HG02938 (cell line): ENCODE data around the gene MACIR.

Experiments used
- ATAC-seq: cut with Tn5 transposase; IDR thresholded peaks from one replicate; pipeline ENCODE4 v1.9.1; 2021; ENCODE audit warnings: mild to moderate bottlenecking, moderate library complexity; ENCODE audit not compliant: unreplicated experiment

The MACIR gene

DNA sequence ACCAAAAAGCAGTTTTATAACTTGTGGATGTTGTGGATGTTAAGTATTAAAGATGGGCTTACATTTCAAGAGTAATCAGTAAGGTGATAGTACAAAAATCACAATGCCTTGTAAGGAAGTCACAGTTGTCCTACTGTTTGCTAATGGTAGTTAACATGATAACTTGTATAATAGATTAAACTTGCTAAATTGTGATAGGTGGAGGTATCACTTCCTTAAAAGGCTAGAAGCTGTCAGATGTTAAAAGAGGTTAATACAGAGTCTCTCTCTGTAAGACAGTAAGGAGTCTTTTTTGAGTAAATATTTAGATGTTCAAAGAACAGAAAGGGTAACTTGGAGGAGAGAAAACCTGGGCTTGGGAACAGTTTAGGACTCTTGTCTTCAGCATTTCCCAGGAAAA, 14.2 kb upstream of the MACIR start:
- ATAC-seq, result peak; percentile 70

DNA sequence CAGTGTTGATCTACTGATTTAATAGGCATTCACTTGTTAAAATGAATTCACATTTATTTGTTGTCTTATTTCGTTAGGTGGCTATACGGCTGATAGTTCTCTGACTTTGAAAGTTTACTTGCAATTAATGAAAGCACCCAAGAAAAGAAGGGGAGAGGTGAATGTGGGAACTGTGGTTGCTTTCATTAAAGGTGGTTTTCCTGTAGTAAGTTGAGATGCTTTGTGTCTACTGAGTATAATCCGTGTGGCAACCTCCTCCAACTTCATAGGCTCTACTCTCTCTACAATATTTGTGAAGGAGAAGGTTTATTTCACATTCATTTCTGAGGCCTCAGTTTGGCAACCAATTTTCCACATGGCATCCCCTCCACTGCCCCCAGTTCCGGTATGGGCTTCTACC, 12.8 kb upstream of the MACIR start:
- ATAC-seq, result no peak

DNA sequence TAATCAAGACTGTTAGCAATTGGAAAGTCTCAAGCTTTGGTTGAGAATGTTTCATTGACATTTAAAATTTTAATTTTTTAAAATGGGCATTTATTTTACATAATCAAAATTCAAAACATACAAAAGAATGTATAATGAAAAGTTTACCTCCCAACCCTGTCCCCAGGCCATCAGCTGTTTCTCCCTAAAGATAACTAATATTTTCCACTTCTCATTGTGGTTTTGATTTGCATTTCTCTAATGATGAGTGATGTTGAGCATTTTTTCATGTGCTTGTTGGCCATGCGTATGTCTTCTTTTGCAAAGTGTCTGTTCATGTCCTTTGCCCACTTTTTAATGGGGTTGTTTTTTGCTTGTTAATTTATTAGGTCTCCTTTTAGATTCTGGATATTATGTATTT, 11.4 kb upstream of the MACIR start:
- ATAC-seq, result no peak

DNA sequence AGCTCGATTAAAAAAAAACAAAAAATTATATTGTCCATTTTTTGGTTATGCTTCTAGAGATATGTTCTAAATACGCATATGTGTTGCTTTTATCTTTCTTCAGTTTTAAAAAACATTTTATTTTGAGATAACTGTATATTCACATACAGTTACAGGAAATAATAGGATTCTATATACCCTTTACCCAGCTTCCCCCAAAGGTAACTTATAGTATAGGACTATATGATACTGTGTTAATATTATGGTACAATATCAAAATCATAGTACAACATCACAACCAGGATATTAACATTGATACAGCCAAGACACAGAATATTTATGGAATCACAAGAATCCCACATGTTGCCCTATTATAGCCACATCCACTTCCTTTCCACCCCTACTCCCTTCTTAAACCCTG, 9.5 kb upstream of the MACIR start:
- no peak for ATAC-seq

DNA sequence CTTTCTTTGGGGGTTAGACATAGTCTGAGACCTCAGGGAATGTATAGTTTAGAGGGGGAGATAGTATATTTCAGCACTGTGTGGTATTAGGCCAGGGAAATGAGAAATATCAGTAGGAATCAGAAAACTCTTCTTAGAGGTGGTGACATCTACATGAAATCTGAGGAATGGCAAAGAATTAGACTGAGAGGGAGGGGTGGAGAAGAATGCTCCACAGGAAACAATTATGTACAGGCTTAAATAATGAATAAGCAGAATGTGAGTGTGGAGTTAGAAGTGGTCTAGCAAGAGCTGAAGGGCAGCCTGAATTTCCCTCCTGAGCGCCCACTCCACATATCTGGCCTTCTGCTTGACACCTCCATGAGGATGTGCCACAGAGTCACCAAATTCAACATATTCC, 3.6 kb upstream of the MACIR start:
- no peak for ATAC-seq

DNA sequence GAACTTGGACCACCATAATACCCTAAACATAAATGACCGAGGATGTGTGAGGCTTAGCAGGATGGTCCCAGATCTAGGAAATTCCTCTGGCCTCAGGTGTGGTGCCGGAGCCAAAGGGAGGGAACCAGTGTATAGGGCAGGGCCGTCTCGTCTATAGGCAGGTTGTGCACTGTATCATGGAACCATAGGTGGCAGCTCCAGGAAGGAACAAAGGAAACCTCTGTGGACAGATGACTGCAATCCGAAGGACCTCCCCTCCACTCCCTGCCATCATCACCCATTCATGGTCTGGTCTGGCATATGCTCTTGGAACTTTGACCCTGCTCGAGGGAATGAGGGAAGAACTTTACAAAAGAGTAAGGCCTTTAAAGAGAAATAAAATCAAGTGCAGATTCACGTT, 2.9 kb upstream of the MACIR start:
- no peak for ATAC-seq

DNA sequence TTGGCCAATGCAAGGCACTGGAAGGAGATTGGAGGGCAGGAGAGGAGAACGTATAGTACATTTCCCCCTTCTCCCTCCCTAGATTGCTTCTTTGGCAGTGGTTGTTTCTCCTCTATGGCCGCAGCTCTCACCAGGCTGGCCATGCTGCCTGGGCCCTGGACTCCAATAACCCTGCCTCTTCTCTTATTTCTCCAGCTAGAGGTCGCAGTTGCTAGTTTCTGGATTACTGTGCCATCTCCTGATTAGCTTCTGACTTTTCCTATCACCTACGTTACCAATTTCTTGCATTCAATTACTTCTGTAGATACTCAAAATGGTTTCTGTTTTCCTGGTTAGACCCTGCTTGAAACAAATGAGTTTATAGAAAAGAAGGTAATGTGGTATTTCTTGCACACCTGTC, 2.4 kb upstream of the MACIR start:
- no peak for ATAC-seq

DNA sequence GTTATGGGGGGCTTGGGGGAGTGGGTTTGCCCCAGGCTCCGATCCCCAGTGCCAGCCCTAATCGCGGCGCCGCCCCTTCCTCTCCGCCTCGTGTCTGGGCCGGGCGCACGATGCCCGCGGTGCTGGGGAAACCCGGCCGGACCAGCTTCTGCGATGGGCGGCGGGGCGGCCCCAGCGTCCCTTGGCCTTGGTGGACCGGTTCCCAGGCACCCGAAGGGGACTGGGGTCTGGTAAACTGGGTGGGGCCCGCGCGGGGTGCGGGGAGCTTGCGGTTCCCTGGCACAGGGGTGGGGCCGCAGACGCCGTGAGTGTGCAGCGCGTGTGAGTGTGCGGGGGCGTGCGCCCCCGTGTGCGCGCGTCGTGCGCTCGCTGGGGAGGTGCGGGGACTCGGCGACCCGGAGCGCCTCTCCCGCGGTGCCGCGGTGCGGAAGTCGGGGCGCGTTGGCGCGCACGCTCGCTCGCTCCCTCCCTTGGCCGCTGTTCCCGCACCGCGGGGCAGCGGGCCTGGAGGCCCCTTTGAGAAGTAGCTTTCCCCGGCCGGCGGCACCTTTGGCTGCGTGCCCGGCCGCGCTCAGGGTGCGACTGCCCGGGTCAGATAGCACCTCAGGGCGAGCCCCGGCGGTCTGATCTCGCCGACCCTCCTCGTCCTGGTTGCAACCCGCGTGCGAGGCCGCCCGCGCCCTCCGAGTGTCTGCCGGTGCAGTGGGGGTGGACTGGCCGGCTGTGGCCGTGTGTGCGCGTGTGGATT, 568 bp downstream of the MACIR start:
- ATAC-seq, result peak; percentile 36

DNA sequence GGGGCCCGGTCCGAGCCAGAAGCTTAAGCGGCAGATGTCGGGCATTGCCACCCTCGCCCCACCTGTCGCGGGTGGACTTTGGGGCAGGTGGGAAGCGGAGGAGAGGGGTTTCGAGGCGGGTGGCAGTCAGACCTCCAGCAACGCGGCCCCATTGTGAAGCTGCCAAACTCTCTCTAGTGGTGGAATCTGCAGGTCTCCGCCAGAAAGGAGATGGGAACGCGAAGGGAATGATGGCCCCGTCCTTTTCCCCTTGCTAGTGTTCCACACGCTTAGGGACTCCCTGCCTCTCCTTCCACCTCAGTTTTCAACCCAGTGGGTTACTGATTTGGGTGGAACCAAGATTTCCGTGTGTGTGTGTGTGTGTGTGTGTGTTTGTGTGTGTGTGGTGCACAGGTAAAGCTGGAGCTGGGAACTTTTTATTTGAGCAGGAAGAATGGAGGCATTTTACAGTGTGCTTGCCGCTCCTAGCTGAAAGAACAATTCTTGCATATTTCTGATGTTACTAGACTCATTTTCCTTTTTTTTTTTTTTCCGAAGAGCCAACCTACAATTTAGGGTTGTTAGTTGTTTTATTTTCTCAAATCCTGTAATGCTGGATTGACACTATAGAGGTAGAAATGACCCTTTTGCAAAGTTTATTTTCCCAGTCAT, 1.3 kb downstream of the MACIR start:
- no peak for ATAC-seq

DNA sequence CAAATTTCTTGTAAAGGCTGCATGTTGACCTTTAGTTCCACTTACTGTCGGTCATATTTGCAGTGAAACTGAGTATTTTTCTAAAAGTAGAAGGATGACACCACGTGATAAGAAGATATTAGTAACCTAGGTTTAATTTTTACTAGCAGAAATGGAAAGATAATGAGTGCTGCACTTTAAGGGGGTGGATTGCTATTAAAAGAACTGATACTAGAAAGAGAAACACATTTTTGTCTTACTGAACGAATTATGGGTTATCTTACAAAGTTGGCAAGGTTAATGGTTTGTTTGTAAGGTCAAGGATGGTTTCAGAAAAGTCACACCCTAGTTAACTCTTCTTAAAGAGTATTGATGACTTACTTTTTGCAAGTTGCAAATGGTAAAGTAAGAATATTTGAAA, 2.4 kb downstream of the MACIR start:
- ATAC-seq, result peak; percentile 44

DNA sequence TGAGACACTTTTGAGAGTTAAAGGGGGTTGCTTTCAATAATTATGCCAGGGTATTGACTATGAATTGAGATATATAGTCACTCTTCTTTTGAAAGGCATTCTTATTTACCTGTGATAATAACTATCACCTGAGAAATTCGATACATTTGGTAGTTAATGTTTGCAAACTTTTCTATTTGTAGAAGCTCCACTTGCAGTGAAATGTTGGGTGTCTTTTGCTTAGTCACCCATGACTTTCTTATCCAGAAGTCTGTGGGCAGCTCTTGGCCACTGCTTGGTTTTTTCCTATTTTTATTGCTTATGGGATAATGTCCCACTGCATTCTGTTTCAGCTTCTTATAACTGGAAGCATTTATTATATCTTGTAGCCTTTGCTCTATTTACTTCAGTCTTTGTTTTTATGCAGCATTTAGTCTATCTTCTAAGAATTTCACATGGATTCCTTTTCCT, 3.9 kb downstream of the MACIR start:
- no peak for ATAC-seq

DNA sequence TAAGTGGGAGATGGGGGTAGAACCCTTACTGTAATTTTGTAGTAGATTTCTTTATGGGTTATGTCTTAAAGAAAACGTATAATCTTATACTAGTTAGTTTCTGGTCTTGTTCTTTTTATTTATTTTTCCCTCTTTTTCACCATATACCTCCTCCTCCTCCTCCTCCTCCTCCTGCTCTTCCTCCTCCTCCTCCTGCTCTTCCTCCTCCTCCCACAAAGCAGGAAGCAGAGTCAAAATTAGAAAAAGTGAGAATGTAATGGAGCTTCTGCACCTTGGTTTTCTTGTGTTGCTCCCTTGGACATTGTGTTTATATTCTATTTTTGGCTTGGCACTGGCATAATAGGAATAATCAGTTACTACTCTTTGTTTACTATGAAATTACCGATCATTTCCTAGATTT, 4.5 kb downstream of the MACIR start:
- no peak for ATAC-seq

DNA sequence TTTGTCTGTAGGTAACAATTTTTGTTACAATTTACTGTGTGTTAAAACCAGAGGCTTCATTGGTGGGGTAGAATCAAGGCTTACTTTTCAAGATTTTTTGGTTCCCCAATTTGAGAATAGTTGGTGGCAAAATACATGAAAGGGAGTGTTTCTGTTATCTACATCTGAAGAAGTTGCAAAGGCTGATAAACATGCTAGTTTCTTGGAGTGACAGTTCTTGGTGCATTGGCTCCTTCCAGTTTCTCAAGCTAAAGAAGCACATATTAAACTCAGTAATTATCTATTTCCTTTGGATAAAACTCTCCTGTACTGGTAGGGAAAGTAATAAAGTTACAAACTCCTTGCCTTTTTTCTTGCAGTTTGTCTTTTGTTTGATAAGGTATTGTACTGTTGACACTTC, 5.9 kb downstream of the MACIR start:
- ATAC-seq, result no peak

DNA sequence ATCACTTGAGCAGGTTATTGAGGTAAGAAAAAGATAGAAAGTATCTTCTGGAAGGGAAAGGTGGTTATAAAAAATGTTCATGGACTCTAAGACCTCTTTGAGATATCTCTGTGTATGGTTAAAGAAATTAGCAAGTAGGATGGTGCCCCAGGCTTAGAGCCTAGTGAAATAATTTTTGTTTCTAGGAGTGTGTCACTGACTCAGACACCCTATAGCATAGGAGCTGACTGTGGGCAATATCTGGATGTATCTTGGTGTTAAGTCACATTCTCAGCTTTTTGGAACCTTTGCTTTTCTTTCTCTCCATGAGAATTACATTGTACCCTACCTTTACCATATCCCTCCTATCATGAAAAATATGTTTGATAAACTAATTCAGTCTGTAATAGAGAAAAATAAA, 12.0 kb downstream of the MACIR start:
- no peak for ATAC-seq

DNA sequence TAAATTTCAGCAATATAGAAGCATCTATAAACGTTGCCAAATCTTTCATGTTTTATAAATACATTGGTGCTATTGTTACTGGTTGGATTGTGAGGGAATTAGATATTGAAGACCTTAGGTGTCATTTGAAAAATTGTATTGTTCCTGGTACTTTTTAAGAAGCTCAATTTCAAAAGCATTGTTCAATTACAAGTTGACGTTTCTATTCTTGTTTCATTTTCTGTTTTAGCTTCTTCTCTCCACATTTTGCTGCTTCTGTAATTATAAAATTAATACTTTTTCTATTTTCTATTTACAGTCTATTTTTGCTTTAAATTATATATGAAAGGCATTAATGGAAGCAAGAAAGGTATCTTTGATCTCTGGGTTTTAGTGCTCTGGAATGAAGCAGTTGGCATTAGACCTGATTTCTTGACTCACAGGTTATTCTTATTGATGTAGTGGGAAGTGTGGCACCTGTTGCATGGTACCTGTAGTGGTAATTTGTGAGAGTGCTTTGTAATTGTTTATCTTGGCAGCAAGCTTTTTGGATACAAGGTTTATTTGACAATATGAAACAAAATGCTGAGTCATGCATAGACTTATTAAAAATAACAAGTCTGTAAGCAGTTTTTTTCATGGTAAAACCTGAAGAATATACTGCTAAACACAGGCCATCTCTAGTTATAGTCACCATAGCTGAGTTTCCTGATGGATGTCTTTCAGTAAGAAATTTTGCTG, 13.2 kb downstream of the MACIR start:
- no peak for ATAC-seq

DNA sequence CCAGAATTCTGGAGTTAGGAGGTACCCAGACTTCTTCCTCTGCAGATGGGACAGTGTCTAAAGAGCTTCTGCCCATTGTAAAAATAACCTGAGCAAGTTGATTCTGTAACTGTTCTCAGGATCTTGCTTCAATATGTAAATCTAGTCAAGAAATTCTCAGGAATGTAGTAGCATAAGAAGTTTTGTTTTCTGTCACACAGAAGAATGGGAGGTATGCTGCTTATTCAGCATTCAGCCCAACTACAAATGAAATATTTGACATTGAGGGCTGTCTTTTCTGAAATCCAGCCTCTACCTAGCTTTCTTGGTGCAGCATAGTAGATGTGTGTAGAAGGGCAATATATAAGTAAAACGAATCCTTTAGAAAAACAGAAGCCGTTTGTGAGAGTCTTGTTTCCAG, 13.8 kb downstream of the MACIR start:
- ATAC-seq, result no peak

DNA sequence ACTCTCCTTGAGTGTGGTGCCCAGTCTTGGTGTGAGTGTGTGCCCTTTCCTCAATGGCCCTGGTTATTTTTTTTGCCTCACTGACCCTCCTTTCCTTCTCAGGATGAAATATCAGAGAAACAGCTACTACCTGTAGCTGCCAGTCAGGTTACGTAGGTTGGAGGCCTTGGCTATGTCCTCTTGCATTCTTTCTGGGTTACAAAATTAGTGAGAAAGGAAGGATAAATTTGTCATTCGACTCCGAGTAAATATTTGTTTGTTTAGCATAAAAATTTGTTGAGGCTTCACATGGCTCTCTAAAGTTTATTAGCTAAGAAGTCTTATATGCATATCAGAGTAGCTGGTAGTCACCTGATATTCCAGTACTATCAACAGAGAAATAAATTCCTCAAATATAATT, 15.4 kb downstream of the MACIR start:
- no peak for ATAC-seq

DNA sequence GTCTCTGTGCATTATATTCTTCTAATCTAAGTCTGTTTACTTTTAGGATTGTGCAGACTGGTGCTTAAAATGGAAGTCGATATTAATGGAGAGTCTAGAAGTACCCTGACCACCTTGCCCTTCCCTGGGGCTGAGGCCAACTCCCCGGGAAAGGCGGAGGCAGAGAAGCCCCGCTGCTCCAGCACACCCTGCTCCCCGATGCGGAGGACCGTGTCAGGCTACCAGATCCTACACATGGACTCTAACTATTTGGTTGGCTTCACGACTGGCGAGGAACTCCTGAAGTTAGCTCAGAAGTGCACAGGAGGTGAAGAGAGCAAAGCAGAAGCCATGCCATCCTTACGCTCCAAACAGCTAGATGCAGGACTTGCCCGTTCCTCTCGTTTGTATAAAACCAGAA, 17.3 kb downstream of the MACIR start:
- no peak for ATAC-seq

DNA sequence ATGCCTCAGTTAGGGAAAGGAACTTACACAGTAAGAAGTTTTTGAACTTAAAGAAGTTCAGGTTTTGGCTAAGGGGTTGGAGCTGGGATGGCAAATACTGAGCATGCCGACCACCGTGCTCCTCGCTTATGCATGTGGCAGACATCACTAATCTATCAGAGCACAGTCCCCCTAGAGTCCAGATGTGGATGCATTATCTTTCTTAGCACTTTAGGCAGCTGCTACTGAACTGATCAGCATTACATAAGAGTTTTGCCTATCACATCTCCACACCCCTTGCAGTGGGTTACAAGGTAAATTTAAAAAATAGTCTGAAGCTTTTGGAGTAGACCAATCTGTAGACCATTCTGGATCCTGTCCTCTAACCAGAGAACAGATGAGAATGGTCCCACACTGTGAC, 22.4 kb downstream of the MACIR start:
- no peak for ATAC-seq

DNA sequence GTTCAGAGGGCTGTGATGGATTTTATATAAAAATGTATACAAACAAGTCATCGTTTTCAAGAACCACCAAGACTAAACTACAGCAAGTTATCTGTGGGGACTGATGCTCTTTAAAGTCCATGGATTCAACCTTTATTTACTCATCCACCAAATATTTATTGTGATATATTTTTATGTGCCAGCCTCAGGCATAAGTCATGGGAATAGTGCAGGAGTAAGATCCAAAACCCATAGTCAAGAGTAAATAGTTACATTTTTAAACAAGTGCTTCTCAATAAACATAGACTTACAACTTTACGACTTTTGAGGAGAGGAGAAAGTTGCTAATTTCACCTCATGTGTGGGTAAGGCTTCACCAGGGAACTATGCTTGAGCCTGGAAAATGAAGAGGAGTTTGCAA, 24.6 kb downstream of the MACIR start:
- ATAC-seq, result no peak

DNA sequence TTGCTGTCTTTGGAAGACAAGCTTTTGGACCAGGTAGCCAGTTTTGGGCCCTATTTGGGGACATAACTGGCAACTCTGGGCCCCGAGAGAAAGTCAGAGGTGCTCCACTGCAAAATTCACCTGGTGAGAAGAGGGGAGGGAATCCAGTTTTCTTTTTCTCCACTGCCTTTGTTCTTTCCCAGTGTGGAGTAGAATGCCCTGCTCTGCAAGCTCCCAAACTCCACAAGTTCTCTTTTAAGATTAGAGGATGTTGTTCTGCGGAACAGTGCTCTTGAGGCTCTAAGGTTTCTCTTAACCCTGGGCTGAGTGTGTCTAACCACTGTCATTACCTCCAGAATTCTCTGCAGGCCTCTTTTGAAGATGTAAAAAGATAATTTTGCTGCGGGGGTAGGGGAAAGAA, 25.3 kb downstream of the MACIR start:
- no peak for ATAC-seq

DNA sequence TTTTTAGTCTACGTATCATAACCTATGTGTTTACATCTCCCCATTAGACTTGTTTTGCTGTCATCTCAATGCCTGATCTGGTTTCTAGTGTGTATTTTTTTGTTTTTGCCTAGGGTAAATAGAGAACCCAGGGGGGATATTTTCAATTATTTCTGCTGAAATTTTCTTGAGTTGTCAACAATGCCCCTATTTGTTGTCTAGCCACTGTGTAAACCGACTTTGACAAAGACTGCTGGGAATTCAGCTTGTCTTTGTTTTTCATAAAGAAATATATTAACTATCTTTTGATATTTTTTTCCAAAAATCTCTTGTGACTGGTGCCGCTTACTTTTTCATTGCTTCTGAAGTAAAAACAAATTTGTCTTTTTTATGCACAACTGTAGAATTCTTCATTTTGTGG, 28.1 kb downstream of the MACIR start:
- no peak for ATAC-seq
